Fibroblast of mammary gland (primary cell): ENCODE measurements around the gene TCF20.

Source experiments
- DNase-seq: peaks from one replicate; pipeline ENCODE4 v3.0.0-alpha.2; 2010; ENCODE audit warnings: low read depth
- H3K4me3 ChIP-seq: 2 replicates; pipeline ENCODE4 v1.5.1; 2011; ENCODE audit warnings: low read depth, mild to moderate bottlenecking, low read length, moderate library complexity; ENCODE audit not compliant: control insufficient read depth
- CTCF ChIP-seq: conservative IDR thresholded peaks from 2 replicates; pipeline ENCODE4 v1.5.1; 2011; ENCODE audit warnings: low read depth, low read length, inconsistent platforms; ENCODE audit not compliant: control insufficient read depth, insufficient read depth

Gene TCF20

GRCh38 chr22:42263944-42264343 is 6.5 kb downstream of the TCF20 start:
- no peak for TF ChIP-seq CTCF
- DNase-seq = no peak
- no peak overlapping the region for H3K4me3 ChIP-seq

- H3K4me3 ChIP-seq = no peak overlapping the region
- TF ChIP-seq CTCF = no peak
- no peak for DNase-seq
These were observed 7.5 kb downstream of the TCF20 start for GRCh38 chr22:42262964-42263363.

- H3K4me3 ChIP-seq = no peak overlapping the region
- DNase-seq = peak; percentile 64
- no peak for TF ChIP-seq CTCF
These were observed 9.2 kb downstream of the TCF20 start for GRCh38 chr22:42261296-42261695.

- DNase-seq = peak; percentile 16
- TF ChIP-seq CTCF = no peak
- no peak overlapping the region for H3K4me3 ChIP-seq
These were observed 12.3 kb downstream of the TCF20 start for GRCh38 chr22:42258126-42258525.

- DNase-seq = no peak
- H3K4me3 ChIP-seq = no peak overlapping the region
- TF ChIP-seq CTCF = no peak
These were observed 13.1 kb downstream of the TCF20 start for GRCh38 chr22:42257386-42257785.

- TF ChIP-seq CTCF = no peak
These were observed 13.5 kb downstream of the TCF20 start for GRCh38 chr22:42256930-42257329.

GRCh38 chr22:42256220-42256619 is 14.2 kb downstream of the TCF20 start:
- no peak overlapping the region for H3K4me3 ChIP-seq
- no peak for DNase-seq
- no peak for TF ChIP-seq CTCF

More at GRCh38 chr22:42256930-42257329, 13.5 kb downstream of the TCF20 start:
- H3K4me3 ChIP-seq = no peak overlapping the region
- no peak for DNase-seq
